ENCODE results near the gene AUTS2. TPM values are rescaled to one million over a fixed set of nuclear protein-coding genes. Genes with fewer than 3 reads are reported as not detected.
"Not testable (repeated sequence)": the region's sequence is repeated elsewhere in the genome, so short reads cannot be mapped to it uniquely, and the experiment has no call there.

AUTS2 gene
- total RNA-seq, 1 donor from 2014 or later = 26.1 TPM

DNA sequence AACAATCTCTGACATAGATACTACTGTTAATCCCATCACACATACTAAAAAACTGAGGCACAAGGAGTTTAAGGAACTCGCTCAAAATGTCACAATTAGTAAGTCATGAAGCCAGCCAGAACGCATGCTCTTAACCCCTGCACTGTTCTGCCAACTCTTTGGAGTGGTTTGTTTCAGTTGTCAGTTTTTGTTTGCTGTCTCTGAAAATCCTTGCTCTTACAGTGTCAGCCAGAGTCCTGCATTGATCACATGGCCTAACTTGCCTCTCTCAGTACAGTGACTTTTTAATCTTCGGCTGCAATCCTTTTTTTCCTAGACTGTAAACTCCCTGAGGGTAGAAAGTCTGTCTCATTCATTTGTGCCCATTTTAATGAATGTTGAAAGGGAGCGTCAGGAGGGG, 753.8 kb downstream of the AUTS2 start:
- DNase-seq (ENCODE audit: low spot score) (no peak), ATAC-seq (peak; percentile 56)

DNA sequence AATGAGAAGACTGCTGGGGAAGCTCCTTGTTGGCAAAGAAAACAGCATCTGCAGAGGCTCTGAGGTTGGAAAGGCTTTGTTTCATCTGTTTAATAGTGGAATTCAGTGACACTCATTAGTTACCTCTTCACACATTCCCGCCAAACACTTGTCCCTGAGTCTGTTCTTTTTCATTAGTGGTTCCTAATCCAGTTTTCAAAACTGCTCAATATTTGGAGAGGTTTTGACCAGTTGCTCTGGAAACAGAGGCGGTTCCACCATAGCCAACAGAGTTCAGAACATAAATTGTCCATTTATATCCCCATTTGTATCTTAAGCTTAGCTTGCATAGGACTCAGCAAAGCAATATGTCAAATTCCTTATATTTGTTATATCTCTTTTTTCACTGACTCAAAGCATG, 754.6 kb downstream of the AUTS2 start:
- ATAC-seq (no peak), DNase-seq (ENCODE audit: low spot score) (no peak)

DNA sequence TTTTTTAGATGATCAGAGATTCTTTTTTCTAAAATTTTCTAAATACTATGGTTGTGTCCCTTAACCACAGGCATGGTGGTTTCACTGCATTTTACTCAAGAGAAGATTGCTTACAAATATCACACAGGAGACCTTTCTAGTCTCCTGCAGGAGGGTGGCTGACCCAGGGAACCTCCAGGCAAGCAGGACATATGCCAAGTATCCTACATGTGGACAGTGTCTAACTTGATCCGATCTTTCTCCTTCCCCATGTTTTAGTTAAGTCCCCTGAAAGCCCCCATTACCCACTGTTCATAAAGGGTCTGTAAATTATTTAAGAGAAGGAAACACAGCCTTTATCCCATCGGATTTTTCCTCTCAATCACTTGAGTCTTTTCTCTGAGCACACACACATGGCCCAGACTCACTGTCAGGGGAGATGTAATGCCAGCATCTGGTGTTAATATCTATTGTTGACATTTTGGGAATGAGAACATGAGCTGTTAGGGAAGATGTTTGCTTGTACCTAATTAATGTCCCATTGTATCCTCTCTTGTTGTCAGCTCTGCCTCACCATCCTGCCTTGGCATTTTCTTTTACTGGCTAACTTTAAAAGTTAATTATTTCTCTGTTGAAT, 755.2 kb downstream of the AUTS2 start:
- no peak for DNase-seq (ENCODE audit: low spot score)
- no peak for ATAC-seq

DNA sequence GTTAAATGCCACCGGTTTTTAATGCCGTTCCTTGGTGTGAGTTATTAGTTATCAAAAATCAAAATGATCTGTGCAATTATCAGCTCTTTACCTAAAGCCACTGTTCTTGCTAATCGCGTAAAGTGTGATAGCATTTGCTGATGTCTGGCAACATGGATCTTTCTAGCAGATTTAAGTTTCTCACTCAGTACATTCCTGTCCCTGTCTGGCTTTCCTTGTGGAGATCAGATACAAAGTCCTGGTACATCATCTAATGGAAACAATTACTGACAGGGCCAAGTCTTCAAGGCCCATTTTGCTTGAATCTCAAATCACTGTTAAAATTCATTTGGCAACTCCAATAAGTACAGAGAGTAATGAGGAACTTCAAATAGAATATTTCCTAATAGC, 755.7 kb downstream of the AUTS2 start:
- no peak for ATAC-seq
- no peak for DNase-seq (ENCODE audit: low spot score)

DNA sequence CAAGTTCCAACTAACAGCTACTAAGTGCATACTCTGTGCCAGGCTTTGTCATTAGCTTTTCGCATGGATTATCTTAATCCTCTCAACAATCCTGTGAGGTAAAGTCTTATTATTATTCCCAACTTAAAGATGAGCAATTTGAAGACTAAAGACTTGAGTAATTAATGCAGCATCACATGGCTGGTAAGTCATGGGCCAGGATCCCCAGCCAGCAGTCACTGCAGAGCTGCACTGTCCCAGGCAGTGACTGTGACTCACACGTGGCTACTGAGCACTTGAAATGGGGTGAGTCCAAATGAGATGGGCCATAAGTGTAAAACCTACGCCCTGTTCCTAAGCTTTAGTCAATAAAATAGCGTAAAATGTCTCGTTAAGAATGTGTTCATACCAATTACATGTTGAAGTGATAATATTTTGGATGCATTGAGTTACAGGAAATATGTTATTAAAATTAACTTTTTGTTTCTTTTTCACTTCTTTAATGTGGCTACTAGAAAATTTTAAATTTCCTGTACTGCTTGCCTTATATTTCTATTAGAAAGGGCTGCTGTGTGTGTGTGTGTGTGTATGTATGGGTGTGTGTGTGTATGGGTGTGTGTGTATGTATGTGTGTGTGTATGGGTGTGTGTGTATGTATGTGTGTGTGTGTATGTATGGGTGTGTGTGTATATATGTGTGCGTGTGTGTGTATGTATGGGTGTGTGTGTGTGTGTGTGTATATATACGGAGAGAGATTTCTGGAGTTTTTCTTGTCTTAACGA, 756.3 kb downstream of the AUTS2 start:
- no peak for ATAC-seq
- DNase-seq (ENCODE audit: low spot score) = no peak

DNA sequence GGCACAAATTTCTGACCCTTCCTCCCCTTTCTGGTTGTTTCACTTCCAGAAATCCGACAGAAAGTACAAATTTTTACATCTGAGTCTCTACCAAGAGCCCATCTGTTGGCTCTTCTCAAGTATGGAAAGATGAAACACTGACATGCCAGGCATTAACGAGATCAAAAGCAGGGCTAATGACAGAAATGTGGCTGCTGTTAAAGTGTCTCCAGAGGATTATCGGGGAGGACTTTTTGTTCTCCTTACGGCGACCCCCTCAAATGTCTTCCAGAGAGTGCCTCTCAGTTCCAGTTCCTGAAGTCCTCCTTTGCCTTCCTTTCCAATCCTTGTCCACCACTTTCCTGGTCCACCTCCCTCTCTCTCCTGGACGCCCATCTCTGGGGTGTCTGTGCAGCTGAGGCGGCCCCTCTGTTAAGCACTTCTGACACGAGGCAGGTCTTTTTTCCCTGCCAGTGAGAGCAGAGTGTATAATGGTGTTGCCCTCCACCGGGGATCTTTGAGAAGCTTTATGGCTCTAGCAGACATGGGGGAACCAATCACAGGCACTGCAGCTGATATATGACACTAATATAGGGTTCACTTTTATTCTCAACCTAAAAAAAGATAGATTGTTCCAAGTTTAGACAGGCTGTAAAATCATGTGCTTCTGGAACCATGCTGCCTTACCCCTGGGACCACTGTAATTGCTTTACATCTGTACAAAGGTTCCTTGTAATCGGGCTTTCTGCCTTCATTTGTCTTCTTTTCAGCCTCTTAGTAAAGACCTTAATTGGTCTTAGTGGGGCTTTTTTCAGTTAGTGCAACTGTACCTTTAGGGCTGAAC, 757.1 kb downstream of the AUTS2 start:
- DNase-seq (ENCODE audit: low spot score) = no peak

DNA sequence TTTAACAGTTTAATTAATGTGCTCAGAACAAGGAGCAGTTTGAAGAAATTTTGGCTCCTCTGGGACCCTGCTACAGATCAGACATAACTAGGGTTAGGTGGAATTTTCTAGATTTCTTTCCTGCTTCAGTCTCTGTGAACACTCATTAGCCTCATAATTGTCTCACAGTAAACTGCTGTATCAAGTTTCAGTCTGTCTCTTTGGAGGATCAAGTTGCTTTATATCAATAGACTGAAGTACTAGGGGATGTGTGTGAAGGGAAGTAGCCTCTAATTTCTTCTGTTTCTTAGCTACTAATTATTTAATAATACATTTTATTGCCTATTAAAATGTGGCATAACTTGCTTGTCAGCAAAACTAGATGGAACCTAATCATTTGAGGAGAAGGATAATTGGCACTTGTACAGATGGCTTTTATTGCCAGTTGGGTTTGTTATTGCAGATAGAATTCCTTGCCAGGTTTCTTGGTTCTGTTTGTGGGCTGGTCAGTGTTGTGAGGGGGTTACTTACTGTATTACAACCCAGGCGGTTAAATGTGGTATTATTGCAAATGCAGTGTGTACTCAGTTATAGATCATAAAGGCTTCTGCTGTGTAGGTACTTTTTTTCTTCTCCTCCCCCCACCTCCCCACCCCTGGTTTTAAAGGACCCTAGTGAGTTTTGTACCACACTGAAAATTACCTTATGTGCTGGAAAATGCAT, 758.0 kb downstream of the AUTS2 start:
- no peak for ATAC-seq
- DNase-seq (ENCODE audit: low spot score) = no peak

More for the DNA sequence above, 757.1 kb downstream of the AUTS2 start:
- ATAC-seq = no peak

DNA sequence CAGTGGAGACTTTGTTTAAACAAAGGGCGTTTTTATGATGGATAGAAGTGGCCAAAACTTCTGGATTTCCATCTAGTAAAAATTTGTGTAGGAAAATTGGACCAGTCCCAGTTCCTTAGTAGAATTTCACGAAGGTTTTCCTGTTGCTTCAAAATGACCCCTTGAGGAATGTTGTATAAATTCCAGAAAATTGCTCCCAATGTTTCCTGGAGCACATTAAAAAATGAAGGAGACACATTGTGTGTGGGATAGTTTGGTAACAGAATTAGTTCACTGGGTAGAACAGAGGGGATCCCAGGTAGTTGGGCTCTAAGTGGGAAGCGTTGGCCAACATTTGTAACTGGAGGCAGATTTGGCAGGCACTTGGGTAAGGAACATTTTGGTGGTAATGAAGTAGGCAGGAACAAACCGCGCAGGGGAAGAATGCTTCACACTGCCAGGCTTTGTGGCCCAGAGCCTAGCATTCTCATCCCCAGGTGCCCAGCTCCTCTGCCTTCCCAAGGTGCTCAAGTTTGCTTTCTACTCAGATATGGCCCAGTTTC, 758.6 kb downstream of the AUTS2 start:
- DNase-seq (ENCODE audit: low spot score) (no peak), ATAC-seq (no peak)

DNA sequence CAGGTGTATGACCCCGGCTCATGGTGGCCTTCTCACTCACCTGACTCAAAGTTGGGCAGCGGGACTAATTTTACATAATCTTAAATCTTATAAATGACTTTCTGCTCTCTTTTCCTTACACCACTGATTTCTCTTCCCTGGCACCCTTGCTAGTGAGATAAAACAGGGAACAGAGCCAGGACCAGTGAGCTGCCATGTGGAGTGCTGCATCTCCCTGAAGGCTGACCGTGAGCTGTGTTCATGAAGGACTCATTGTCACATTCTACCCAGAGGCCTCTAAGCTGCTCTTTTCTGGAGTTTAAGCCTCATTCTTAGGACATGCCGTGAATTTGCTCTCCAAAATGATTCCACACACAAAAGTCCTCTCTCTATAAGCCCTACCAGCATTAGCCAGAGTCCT, 762.3 kb downstream of the AUTS2 start:
- ATAC-seq (no peak), DNase-seq (ENCODE audit: low spot score) (no peak)

DNA sequence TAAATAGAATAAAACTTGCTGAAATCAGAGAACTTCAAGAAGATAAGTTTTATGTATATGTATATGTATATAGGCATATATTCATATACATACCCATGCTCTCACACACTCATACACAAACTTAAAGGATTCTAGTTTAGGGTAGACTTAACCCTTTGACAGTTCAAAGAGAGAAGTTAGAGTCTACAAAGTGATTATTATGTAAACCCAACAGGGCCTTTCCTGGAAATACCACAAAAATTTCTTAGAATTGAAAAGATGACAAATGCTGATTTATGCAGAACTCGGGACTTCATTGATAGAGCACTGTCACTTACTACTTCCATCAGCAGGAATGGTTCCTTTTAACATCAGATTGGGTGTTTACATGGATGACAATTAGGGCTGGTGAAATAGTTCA, 763.5 kb downstream of the AUTS2 start:
- ATAC-seq = no peak
- no peak for DNase-seq (ENCODE audit: low spot score)

DNA sequence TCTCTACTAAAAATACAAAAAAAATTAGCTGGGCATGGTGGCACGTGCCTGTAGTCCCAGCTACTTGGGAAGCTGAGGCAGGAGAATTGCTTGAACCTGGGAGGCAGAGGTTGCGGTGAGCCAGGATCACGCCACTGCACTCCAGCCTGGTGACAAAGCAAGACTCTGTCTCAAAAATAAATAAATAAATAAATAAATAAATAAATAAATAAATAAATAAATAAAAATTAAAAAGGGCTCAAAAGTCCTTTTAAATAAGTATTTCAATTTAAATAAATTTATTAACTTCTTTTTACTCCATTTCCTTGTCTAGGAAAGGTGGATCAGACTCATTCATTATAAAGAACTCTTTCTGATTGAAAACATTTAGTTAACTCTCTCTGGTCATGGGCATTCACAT, 766.1 kb downstream of the AUTS2 start:
- DNase-seq (ENCODE audit: low spot score); ATAC-seq: not testable (repeated sequence)

DNA sequence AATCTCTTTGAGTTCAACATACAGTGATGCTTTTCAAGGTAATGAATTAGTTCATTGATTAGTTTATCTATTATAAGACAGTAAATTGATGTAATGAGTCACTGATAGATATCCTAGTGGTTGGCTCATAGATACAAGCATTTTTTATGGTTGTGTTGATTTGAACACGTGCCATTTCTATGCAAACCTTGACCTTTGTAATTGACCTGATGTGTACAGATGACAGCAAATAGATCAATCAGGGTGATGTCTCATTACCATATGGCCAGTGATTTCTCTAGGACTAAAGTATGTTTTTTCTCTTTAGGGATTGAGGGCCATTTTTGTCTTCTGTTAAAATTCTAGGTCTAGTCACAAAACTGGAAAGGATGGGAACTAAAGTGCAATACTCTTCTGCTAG, 773.4 kb downstream of the AUTS2 start:
- no peak for DNase-seq (ENCODE audit: low spot score)
- ATAC-seq = no peak

DNA sequence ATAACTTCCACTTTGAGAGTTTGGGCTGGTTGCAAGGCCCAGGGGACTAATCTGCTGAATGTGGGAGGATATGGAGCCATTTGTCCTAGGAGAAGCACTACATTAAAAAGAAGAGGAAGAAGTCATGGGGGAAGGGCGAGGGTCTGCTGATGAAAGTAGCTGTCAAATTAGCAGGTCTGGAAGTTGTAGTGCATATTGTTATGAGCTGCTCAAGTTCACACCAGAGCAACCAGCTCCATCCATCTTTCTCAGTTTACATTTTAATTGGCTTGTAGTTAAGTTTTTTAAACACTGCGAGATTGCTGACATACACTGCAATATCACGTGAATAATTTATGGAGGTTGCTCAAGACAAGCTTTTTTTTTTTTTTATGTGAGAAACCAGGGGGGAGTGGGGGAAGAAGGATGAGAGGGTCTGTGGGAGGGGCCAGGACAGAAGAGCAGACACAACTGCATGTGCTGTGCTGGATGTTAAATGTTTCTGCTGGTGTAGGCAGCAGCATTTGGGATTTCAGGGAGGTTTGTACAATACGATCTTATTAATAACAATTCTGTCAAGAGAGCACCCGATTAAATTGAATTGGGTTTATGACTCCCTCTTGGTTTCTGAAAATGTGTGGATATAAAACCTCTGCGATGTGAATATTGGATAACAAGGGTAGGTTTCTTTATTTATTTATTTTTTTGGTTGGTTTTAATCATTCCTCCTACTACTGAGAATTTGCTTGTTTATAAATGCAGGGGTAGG, 774.7 kb downstream of the AUTS2 start:
- no peak for DNase-seq (ENCODE audit: low spot score)
- ATAC-seq = no peak

DNA sequence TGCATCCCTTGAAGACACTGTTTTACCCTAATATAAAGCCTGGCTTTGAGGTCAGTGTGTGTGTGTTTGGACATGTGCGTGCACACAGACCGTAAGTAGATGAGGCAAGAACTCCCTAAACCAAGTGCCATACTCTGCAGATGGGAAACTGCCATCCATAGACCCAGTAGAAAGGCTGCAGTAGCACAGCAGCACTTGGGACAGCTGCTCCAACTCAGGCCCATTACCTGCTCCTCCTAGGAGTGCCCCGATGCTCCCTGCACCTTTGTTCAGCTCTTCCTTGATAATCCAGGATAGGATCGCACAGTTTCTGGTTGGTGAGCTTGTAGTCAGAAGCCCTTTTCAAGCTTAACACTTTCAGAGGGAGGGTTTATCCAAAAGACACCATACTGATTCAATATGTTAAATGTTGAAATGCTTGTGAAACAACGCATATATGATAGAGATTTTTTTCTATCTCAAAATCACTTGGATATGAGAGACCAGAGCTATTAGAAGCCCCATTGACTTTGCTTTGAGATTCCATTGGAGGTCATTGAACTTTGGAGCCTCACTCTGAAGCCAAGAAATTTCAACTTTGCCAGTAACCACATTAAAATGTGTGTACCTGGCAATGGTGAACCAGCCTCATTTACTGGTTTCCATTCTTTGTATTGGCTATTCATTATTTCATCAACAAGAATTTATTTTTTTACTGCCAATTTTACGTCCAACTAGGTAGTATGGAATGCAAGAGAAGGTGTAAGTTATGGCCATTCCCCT, 776.7 kb downstream of the AUTS2 start:
- ATAC-seq = peak; percentile 97
- DNase-seq (ENCODE audit: low spot score) = no peak

DNA sequence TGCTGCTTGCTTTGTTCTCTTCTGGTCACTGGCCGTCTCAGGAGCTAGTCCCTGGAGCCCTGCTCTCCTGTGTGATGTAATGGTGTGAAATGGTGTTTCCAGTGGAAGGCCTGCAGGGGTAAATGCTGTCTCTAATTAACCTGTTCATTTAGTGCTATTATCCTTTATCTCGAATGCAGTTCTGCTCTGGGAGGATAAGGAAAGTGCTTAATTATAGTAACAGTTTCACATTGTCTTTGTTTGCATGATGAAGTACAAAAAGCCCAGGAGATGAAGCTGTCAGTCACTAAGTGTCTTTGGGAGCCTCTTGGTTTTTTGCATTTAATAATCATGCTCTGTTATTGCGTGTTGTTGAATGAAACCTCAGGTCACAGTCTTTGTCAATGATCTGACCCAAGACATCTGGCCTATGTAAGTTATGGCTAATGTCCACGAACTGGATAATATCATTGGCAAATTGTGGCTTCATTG, 778.3 kb downstream of the AUTS2 start:
- DNase-seq (ENCODE audit: low spot score) (no peak), ATAC-seq (no peak)

DNA sequence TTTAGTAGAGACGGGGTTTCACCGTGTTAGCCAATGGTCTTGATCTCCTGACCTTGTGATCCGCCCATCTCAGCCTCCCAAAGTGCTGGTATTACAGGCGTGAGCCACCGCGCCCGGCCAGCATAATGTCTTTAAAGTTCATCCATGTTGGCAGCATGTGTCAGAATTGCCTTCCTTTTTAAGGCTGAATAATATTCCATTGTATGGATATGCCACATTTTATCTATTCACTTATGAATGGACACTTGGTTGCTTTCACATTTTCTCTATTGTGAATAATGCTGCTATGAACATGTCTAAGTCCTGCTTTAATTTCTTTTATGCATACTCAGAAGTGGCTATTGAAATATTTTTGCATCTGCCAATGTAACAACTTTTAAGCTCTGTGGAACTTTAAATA, 779.7 kb downstream of the AUTS2 start:
- DNase-seq (ENCODE audit: low spot score) = no peak
- ATAC-seq = no peak

DNA sequence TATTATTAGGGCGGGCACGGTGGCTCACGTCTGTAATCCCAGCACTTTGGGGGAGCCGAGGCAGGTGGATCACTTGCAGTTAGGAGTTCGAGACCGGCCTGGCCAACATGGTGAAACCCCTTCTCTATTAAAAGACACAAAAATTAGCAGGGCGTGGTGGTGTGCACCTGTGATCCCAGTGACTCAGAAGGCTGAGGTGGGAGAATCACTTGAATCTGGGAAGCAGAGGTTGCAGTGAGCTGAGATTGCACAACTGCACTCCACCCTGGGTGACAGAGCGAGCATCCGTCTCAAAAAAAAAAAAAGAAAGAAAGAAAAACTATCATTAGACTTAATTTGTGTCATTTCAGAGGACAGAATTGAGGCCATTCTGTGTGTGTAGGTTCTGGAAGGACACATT, 780.9 kb downstream of the AUTS2 start:
- no peak for DNase-seq (ENCODE audit: low spot score)
- no peak for ATAC-seq

DNA sequence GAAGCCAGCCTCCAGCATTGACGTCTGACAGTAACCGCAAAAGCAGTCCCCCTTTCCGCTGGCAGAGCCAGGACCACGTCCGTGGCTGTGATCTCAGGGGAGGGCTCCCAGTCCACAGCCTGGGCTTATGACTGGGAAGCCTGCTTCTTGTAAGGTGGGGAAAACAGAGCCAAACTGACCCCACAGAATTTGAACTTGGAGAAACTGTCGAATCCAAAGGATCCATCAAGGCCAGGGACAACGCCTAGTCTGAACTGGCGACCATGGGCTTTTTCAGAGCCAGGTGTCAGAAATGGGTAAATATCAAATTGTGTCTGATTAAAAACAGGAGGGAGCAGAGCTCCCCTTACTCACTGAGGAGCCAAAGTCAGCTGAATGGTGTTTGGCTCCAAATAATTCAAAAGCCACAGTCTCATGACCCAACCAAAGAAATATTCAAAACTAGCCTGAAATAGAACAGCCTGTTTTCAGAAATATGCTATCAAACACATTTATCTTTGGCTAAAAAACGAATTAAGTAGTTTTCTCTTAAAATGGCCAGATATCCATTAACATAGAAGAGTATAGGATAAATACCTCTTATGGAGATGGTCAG, 782.2 kb downstream of the AUTS2 start:
- DNase-seq (ENCODE audit: low spot score) = no peak
- ATAC-seq = no peak
